ENCODE results near the gene HSPG2.
"Not testable (repeated sequence)": the region's sequence is repeated elsewhere in the genome, so short reads cannot be mapped to it uniquely, and the experiment has no call there.

GRCh38 chr1:21826694-21827093 lies 110.4 kb downstream of the HSPG2 start:
- not testable (repeated sequence) for TF ChIP-seq CTCF (IDR thresholded peaks at IDR 0.05; ENCODE audit: poor library complexity); EZH2phosphoT487 (IDR thresholded peaks at IDR 0.05; ENCODE audit: low read depth, severe bottlenecking, unreplicated experiment); EZH2 (IDR thresholded peaks at IDR 0.05; ENCODE audit: borderline replicate concordance)
